K562 (cell line): ENCODE data around the gene DSG2. TPM values are rescaled to one million over a fixed set of nuclear protein-coding genes. Genes with fewer than 3 reads are reported as not detected.
A peak's percentile ranks its signal among the peaks of the same experiment; 100 is the strongest.

ENCODE experiments used
- ARID3A ChIP-seq: IDR thresholded peaks from 2 replicates; pipeline ENCODE4 v1.6.1; 2012; ENCODE audit warnings: low read depth, low read length, improper control_type of control experiment, borderline replicate concordance
- KDM4B ChIP-seq, 2 experiments: fragments of 450-650 bp in 1 of 2; sonication (generic) in 1 of 2; IDR thresholded peaks; 2 replicates each; pipeline ENCODE4 v1.6.1; 2016 to 2017; ENCODE audit warnings: borderline replicate concordance in 2 of 2, antibody characterized with exemption in 1 of 2, low read depth in 1 of 2, mild to moderate bottlenecking in 1 of 2
- MEIS2 ChIP-seq: fragments of 450-650 bp; IDR thresholded peaks from 2 replicates; pipeline ENCODE4 v1.6.1; 2014; ENCODE audit warnings: mild to moderate bottlenecking; ENCODE audit not compliant: partially characterized antibody
- REST ChIP-seq, 2 experiments: fragments of 450-650 bp; formaldehyde crosslinking in 1 of 2; IDR thresholded peaks; 2 replicates each; pipeline versions ENCODE4 v1.4.0 to v1.6.1; 2014 to 2020; ENCODE audit warnings: mild to moderate bottlenecking in 2 of 2, borderline replicate concordance in 1 of 2, low read depth in 1 of 2
- TBL1XR1 ChIP-seq, 2 experiments: IDR thresholded peaks; 2 replicates each; pipeline ENCODE4 v1.6.1; 2012; ENCODE audit warnings: improper control_type of control experiment in 2 of 2, low read length in 2 of 2, mild to moderate bottlenecking in 1 of 2
- TRIM25 ChIP-seq: fragments of 450-650 bp; IDR thresholded peaks from 2 replicates; pipeline ENCODE4 v1.7.0; 2016; ENCODE audit warnings: borderline replicate concordance
- ZNF583 ChIP-seq: fragments of 250-450 bp; sonication (Bioruptor Pico); IDR thresholded peaks from 2 replicates; pipeline ENCODE4 v1.4.0; 2020
- ZNF586 ChIP-seq: fragments of 450-650 bp; formaldehyde crosslinking; conservative IDR thresholded peaks from 2 replicates; pipeline ENCODE4 v1.4.0; 2020; ENCODE audit warnings: mild to moderate bottlenecking, moderate library complexity
- ZNF76 ChIP-seq: fragments of 250-450 bp; sonication (Bioruptor Pico); IDR thresholded peaks from 2 replicates; pipeline ENCODE4 v1.4.0; 2020; ENCODE audit warnings: mild to moderate bottlenecking, moderate library complexity, borderline replicate concordance
- polyA plus RNA-seq, 8 experiments: library from polyadenylated mRNA; depleted of rRNA in 4 of 8; stranded (reverse) in 5 of 8; unstranded in 3 of 8; fragments of >200 nt; fragmentation: Nextera tagmentation in 2 of 8; fragmentation: Illumina TruSeq in 1 of 8; extraction: Ambion mirVana in 2 of 8; extraction: Trizol in 1 of 8; gene quantifications; 2 replicates each; pipeline versions ENCODE4 v1.2.1 to v1.2.3, GENCODE V29; 2011 to 2014; ENCODE audit warnings: inconsistent platforms in 1 of 8, missing spikeins in 1 of 8
- total RNA-seq, 7 experiments: library from RNA; depleted of rRNA in 6 of 7; stranded (reverse); fragments of >200 nt in 6 of 7; fragmentation: Illumina TruSeq in 2 of 7; extraction: Trizol in 2 of 7; gene quantifications; 2 replicates each; pipeline versions ENCODE4 v1.2.1 to v1.2.3, GENCODE V29; 2011 to 2021; ENCODE audit warnings: low replicate concordance in 1 of 7

The DSG2 gene
- total and polyA plus RNA-seq, 9 of the 15 experiments (the other 6 are each of a cell fraction or from before 2014, with no cell fraction given), result 16.9 to 68.6 (median 41.3) TPM

- peak; percentile 88 for TF ChIP-seq REST (IDR thresholded peaks at IDR 0.05; ENCODE audit: borderline replicate concordance)
- no peak for TF ChIP-seq REST (CRISPR knock-in tag; IDR thresholded peaks at IDR 0.05; ENCODE audit: low read depth)
- no peak for TF ChIP-seq ZNF586
- TF ChIP-seq TBL1XR1 (IDR thresholded peaks at IDR 0.05; ENCODE audit: low read length in 2 of 2), result no peak
- TF ChIP-seq MEIS2, result peak; percentile 37
- no peak for TF ChIP-seq TRIM25
- TF ChIP-seq ZNF76 (CRISPR knock-in tag), result no peak
- no peak for TF ChIP-seq ZNF583 (CRISPR knock-in tag)
- peak; percentile 77; the same call in 1 of the 2 replicates for TF ChIP-seq ARID3A
- no peak for TF ChIP-seq KDM4B (IDR thresholded peaks at IDR 0.05; ENCODE audit: borderline replicate concordance in 2 of 2, low read depth in 1 of 2)
Measured at GRCh38 chr18:31555971-31556747, 58.2 kb downstream of the DSG2 start (continued).
